UCSD-AML1 (cell line): ENCODE data around the gene BTF3.
"Not testable (repeated sequence)": the region's sequence is repeated elsewhere in the genome, so short reads cannot be mapped to it uniquely, and the experiment has no call there.

Experiments used
- DNase-seq: peaks from one replicate; lab custom pipeline; 2025; ENCODE audit not compliant: unreplicated experiment; lab: John Stamatoyannopoulos, UW

BTF3 gene

DNA sequence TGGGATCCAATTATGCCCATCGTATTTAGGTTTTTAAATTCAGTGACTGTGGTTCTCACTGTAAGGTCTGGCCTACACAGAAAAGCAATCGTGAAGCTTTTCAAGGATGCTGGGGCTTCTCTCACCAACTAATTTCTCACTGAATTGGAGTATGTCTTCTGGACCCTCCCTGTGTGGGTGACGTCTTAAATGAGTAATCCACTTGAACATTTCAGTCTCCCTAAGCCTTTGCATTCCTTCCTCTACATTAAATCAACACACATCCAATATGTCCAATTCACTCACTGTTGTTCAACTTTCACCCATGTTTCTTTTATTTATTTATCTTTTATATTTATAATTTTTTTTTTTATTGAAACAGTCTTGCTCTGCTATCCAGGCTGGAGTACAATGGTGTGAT, 12.5 kb upstream of the BTF3 start:
- no peak for DNase-seq

DNA sequence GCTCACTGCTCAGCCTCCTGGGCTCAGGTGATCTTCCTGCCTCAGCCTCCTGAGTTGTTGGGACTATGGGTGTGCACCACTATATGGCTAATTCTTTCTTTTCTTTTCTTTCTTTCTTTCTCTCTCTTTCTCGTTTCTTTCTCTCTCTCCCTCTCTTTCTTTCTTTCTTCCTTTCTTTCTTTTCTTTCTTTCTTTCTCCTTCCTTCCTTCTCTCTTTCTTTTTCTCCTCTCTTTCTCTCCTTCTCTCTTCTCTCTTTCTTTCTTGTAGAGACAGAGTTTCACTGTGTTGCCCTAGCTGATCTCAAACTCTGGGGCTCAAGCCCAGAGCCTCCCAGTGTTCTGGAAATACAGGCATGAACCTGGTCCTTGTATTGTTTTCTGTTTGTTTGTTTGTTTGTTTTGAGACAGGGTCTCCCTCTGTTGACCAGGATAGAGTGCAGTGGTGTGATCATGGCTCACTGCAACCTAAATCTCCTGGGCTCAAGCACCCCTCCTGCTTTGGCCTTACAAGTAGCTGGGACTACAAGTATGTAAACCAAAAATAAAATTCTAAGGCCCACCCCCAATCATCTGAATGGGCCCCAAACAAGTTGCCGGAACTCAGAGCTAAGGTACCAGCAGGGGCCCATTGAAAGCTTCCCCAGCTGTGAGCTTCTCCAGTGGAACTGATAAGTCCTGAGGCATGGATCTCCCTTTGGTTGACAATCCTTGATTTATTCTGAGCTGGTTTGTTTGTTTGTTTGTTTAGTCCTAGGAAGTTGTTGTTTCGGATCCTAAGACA, 11.9 kb upstream of the BTF3 start:
- no peak for DNase-seq

DNA sequence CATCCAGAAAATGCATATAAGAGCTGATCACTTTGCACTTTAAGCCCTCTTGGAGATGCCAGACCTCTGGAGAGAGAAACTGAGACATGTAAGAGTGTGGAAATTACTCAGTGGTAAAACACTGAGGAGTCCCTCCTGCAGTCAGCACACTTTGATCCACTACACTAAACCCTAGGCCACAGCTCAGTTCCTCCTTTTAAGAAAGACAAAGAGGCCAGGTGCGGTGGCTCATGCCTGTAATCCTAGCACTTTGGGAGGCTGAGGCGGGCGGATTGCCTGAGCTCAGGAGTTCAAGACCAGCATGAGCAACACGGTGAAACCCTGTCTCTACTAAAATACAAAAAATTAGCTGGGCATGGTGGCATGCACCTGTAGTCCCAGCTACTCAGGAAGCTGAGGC, 11.0 kb upstream of the BTF3 start:
- DNase-seq: not testable (repeated sequence)

DNA sequence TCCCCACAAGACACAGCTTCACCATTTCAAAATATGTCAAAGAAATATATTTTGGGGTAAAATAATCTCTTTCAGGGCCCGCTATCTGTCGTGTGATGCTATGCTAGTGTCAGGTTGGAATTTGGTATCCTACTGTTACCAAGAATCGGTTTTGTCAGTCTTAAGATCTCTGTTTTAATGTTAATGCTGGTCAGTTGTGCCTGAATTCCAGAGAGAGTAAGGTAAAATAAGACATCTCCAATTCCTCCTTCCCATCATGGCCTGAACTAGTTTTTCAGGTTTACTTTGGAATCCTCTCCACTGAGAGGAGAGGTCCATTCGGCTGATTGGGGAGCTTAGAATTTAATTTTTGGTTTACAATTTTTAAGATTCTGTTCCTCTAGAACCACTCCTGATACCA, 10.4 kb upstream of the BTF3 start:
- DNase-seq: no peak

DNA sequence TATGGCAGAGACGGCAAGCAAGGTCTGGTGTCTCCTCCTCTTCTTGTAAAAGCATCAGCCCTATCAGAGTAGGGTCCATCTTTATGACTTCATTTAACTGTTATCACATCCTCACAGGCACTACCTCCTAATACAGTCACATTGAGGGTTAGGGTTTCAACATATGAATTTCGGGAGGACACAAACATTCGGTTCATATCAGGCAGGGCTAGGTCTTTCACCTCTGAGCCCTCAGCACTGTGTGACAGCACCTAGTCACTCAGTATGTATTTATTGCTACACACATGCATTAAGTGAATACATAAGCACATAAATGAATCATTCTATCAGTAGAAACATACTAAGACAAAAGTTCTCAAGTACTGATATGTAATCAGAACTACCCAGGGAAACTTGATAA, 9.4 kb upstream of the BTF3 start:
- no peak for DNase-seq

DNA sequence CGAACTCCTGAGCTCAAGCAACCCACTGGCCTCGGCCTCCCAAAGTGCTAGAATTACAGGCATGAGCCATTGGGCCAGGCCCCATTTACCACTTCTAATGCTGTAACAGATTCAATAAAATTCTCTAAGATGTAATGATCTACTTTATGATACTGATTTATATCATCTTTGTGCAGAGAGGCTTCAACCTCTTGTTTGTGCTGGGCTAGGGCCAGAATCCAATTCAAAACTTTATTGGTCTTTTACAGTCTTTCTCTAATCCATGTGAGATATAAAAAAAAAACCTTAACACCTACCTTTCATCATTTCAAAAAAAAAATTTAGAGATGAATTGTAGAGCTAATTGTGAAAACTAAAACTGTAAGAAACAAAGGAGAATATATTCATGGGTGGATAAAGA, 8.2 kb upstream of the BTF3 start:
- no peak for DNase-seq

DNA sequence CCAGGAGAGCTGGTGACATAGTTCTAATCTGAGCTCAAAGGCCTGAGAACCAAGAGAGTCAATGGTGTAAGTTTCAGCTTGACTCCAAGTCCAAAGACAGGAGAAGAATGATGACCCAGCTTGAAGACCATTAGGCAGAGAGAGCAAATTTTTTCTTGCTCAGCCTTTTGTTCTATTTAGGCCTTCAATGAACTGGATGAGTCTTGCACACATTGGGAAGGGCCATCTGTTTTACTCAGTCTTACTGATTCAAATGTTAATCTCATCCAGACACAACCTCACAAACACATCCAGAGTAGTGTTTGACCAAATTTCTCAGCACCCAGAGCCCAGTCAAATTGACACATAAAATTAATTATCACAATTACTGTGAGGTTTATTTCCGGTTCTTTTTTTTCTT, 7.1 kb upstream of the BTF3 start:
- no peak for DNase-seq

DNA sequence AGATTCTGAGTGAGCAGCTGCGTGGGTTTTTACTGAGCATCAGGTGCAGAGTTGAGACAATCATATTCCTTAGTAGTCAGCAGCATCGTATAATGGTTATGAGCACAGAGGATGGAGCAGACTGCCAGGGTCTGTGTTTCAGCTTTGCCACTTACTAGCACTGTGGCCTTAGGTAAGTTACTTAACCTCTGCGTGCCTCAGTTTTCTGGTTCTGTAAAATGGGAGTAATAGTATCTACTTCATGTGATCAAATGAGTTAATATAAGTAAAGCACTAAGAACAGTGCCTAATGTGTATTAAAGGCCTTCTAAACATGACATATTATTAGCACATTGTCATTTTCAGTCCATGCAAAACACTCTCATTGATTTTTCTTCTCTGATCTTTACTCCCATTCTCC, 4.8 kb upstream of the BTF3 start:
- DNase-seq: no peak

DNA sequence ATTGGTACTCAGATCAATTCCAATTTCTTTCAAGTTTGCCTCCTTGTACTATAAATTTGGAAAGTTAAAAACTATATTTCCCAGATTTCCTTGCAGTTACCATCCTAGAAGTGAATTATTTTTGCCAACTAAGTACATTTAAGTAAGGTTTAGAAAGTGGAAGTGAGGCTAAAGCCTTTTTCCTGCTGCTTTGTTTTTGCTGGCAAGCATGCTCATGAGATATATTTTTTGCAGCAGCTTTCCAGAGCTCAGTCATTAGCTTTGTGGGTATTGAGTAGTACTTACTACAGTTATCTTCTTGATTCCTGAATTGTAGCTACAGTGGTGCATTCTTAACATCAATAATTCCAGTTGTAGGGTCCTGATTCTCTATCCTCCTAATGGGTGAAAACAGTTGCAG, 3.5 kb upstream of the BTF3 start:
- DNase-seq: no peak

DNA sequence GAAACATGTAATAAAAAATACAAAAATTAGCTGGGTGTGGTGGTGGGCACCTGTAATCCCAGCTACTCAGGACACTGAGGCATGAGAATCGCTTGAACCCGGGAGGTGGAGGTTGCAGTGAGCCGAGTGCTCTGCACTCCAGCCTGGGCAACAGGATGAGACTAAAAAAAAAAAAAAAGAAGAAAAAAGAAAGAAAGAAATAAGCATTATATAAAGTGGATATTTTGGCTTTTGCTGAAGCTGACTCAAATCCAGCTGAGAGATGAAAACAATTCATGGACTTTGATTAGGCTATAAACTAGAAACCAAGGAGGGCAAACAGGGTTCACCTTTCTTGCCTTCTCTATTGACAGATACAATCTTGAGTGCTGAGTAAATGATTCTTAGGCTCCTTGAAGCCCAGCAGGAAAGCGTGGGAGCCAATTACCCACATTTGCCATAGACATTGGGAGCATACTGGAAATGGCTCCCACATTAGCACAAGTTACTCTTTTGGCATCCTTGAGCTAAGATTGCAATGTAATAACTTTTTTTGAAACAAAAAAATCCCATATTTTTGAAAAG, 2.4 kb upstream of the BTF3 start:
- no peak for DNase-seq

DNA sequence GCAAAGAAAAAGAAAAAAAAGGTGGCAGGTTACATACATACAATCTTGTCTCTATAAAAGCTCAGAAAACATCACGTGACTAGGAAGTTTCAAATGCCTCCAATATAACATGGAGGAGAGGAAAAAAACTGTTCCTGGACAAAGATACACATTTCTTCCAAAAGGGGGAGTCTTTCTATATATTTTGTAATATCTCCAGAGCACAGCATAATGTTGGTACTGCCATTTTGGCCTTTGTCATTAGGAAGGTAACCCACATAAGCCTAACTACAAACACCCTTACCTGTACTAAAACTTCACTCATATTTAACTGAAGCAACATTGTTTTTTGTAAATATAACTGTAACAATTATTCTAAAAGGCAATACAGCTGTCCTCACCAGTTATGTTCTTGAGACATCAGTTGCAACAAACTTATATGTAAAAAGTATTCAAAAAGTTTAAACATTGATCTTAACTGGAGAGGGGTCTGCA, 1.2 kb upstream of the BTF3 start:
- no peak for DNase-seq

DNA sequence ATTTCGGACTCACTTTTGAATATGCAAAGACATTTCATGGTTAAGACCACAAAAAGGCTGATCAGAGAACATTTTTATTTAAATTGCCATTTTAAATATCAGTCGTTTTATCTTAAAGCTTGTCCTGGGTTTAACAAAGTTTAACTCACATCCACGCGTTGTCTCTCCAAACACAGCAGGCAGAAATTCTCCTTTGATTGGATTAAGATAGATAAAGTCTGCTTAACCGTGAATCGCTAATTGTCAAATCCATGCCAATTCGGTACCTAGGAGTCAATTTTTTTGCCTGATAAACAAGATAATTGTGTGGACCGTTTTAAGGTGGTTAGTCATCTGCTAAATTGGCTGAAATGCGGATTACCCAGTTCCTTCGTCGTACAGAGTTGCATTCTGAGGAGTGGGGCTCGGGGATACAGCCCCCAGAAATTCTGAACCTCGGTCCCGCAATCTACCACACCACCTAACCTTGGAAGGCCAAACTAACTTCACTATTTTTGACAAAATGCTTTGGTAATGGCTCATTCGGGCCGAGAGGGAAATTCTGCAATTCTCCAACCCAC, 665 bp upstream of the BTF3 start:
- no peak for DNase-seq

DNA sequence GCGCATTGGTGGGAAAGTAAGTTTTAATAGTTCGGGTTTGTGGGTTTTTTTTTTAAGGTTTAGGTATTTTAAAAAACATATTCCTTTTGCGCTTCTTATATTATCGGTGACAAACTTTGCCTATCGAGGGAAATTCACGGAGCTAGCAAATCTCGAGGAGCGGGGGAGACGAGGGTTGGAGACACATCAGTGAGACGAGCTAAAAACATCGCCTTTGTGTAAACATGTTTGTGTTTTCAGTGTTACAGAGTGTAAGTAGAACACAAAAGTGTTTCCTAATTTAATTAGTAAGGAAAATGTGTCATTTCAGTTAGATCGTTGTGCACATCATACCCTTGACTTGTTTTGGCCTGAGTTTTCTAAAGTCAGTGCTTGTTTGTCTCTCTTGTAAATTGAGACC, 945 bp downstream of the BTF3 start:
- no peak for DNase-seq

DNA sequence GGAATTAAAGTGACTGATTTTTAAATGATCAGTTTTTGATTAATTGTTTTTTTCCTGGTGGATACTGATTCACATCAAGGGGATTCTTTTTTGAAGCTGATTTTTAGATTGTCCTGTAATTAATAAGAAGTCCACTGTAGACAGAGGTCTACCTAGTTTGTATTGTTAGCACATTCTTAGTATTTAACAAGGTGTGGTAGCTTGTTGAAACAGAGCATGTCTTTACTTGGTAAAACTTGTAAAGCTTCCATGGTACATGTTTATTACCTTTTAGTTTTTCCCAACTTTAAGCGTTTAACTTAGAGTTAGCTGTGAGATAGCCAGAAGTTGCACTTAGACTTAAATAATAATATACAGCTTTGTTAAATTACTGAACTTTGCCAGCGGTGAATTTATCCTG, 1.5 kb downstream of the BTF3 start:
- no peak for DNase-seq

DNA sequence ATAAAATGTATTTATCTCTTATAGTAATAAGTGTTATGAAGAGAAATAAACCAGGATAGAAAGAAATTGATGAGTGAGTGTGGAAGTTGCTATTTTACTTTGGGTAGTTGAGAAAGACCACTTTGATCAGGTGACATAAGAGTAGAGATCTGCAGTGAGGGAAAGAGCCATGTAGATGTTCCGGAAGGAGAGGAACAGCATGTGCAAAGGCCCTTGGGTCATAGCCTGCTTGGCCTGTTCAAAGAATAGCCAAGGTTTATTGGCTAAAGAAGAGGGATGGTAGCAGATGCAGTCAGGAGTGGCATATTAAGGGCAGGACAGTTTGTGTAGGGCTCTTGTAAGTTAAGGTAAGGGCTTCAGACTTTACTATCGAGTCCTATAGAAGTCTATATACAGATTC, 3.2 kb downstream of the BTF3 start:
- DNase-seq: no peak

DNA sequence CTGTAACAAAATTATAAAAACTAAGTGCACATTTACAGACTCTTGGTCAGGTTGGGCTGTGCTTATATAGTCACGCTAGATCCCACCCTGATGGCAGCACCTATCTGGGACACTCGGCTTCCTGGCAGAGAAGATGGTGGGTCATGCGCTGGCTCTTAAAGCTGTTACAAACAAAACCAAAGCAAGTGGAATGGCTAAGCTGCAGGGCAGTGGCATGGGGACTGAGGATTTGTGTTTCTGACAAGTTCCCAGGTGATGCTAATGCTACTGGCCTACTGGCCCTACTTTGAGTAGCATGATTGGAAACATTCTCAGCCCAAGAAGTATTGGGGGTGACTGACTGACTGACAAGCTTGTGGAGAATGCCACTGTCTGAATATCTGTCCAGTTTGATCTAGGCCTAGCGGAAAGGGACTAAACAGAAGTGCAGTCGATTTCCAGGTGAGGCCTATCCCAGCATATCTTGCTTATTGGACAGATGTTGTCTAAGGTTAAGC, 8.3 kb downstream of the BTF3 start:
- no peak for DNase-seq

DNA sequence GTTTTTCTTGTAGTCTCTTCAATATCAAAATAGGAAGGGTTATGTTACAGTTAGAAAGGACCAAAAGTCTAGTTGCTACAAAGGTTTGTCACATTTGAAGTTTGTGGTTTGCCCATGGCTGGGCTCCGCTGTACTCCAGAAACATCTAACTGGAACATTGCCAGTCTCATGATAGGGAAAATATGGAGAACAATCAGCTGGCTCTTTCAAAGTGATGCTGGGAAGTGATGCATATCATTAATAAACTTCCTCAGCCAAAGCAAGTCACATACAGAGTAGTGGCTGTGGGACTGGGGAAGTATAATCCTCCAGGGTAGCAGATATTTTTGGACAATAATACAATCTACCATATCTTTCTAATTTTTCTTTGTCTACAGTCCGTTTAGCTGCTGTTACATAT, 8.8 kb downstream of the BTF3 start:
- DNase-seq: no peak

DNA sequence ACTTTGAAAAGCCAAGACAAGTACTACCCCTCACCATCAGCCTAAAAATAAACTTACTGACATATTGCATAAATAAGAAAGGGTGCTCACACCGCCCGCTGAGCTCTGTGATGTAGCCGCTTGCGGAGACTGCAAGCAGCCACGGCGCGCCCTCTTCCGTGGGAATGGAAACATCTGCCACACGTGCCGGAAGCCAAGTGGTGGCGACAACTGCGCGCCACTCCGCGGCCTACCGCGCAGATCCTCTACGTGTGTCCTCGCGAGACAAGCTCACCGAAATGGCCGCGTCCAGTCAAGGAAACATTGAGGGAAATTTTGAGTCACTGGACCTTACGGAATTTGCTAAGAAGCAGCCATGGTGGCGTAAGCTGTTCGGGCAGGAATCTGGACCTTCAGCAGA, 10.3 kb downstream of the BTF3 start:
- not testable (repeated sequence) for DNase-seq

DNA sequence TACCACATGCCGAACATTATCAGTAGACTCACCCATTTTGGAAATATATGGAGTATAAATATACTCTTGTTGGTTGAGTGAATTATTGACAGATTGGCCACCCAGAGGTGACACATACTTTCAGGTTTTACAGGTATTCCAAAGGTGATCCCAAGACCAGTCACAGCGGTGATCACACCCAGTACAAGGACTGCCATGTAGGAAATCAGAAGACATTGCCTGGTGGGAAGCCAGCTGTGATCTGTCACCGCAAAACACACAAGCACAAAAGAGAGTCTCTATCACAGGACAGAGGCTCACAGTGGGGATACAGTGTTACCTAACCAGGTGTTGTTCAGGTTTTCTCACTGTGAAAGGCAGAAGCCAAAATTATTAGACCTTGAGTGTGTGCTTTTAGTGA, 15.8 kb downstream of the BTF3 start:
- DNase-seq: no peak

DNA sequence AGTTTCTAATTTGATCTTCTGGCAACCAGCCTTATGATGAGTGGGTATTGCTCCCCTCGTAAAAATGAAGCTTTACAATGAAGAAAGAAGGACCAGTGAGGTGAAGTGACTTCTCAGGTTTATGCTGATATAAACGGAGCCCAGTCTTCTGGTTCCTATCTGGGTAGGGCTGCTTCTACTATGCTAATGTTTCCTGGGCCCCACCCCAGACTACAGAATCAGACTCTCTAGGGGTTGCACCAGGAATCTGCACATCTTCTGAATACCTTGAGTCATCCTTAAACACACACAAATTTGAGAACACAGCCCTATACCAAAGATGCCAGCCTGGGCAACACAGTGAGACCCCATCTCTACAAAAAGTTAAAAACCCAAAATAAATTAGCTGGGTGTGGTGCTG, 16.2 kb downstream of the BTF3 start:
- no peak for DNase-seq

DNA sequence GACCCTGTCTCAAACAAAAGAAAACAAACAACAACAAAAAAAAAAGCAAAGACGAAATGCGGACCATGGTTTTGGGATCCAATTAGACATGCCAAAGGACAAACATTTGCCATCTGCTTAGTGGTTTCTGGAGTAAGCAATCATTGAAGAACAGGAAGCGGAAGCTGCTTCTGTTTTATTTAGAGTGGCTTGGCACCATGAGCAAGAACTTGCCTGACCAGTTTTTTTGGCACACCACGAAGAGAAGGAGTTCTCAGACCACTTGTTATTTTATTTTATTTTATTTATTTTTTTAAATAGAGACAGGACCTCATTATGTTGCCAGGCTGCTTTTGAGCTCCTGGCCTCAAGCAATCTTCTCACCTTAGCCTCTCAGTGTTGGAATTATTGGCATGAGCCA, 17.0 kb downstream of the BTF3 start:
- DNase-seq: no peak

DNA sequence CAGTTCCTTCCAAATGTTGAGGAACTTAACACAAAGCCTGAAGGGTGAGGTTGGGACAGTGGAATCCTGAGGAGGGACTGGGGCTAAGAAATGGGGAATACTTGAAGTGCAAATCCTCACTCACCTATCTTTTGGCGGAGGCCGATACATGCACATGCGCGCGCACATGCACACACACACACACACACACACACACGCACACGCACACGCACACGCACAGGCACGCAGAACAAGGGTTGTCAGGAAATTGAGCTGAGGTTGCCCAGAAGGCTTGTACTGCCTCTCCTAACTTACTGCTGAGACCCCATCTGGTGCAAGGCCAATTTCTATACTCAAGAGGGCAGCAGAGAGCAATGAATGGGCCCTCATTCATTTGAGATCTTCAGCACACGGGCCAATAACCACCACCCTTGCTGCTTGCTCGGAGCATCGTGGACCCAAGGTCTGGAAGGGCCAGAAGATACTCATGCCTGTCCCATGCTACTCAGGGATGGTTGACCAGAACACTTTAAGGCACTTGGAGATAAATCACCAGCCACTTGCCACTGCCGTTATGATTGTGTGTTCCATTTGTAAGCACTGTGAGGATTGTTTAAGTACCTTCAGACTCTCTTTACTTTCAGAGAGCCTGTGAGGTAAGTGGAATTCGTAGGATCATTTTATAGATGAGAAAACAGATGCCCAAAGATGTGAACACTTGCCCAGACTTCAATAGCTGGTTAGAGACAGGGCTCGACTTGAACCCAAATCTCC, 21.5 kb downstream of the BTF3 start:
- DNase-seq: peak; percentile 64
